Heart left ventricle (tissue), 16 donors: ENCODE data around the gene KLRF1. TPM values are rescaled to one million over a fixed set of nuclear protein-coding genes. Genes with fewer than 3 reads are reported as not detected.

Source experiments
- ATAC-seq, 4 donors: fragments of 200-7000 bp; cut with Tn5 transposase; one replicate each; pipeline ENCODE4 v1.9.1; 2020 to 2022; ENCODE audit warnings: moderate library complexity in 4 of 4, mild to moderate bottlenecking in 3 of 4, moderate number of reproducible peaks in 1 of 4
- DNase-seq, 5 donors: peaks; one replicate each; pipeline ENCODE4 v3.0.0-alpha.2; 2020
- H3K27ac ChIP-seq, 12 donors: fragments of 200-600 bp; sonication (generic) in 4 of 12; one replicate each; pipeline versions ENCODE4 v1.5.0 to v1.8.0; 2016 to 2022; ENCODE audit warnings: mild to moderate bottlenecking in 2 of 12
- H3K27me3 ChIP-seq, 9 donors: fragments of 200-600 bp; sonication (generic) in 2 of 9; one replicate each; pipeline versions ENCODE4 v1.5.1 to v1.8.0; 2016 to 2022; ENCODE audit warnings: mild to moderate bottlenecking in 3 of 9
- H3K36me3 ChIP-seq, 9 donors: fragments of 200-600 bp; sonication (generic) in 2 of 9; one replicate each; pipeline versions ENCODE4 v1.5.0 to v1.8.0; 2018 to 2022; ENCODE audit warnings: mild to moderate bottlenecking in 2 of 9
- H3K4me1 ChIP-seq, 12 donors: fragments of 200-600 bp; sonication (generic) in 4 of 12; one replicate each; pipeline versions ENCODE4 v1.5.0 to v1.8.0; 2016 to 2022; ENCODE audit warnings: mild to moderate bottlenecking in 3 of 12
- H3K4me3 ChIP-seq, 12 donors: fragments of 200-600 bp; sonication (generic) in 4 of 12; one replicate each; pipeline versions ENCODE4 v1.5.0 to v1.8.0; 2017 to 2022; ENCODE audit warnings: mild to moderate bottlenecking in 9 of 12, moderate library complexity in 4 of 12
- H3K9me3 ChIP-seq, 12 donors: fragments of 200-600 bp; sonication (generic) in 4 of 12; one replicate each; pipeline versions ENCODE4 v1.5.0 to v1.8.0; 2016 to 2022; ENCODE audit warnings: mild to moderate bottlenecking in 1 of 12
- POLR2A ChIP-seq, 2 donors: fragments of 450-650 bp; IDR thresholded peaks; one replicate each; pipeline ENCODE4 v1.6.1; 2017; ENCODE audit warnings: antibody characterized with exemption in 2 of 2, mild to moderate bottlenecking in 2 of 2, moderate library complexity in 2 of 2
- WGBS, 4 donors: extraction: QIAGEN DNeasy Blood & Tissue Kit in 2 of 4; methylation state at CpG; one replicate each; pipeline versions ENCODE4 v1.1.5 to v1.1.7; 2013 to 2018; 5-methylcytosine and 5-hydroxymethylcytosine counted together
- intact Hi-C, 10 donors: fragments of 100-400 bp; cut with DNase I; formaldehyde crosslinking; loops; one replicate each; pipeline versions ENCODE4 v1.11.1 to v1.14.2; 2022
- polyA plus RNA-seq, 2 donors: library from polyadenylated mRNA; stranded (reverse); fragments of 200-250 nt; gene quantifications; one replicate each; pipeline ENCODE4 v1.2.3, GENCODE V29; 2013
- total RNA-seq, 9 donors: library from RNA; depleted of rRNA in 2 of 9; stranded (reverse); fragments of >200 nt in 2 of 9; fragmentation: NEBNext Ultra II Directional in 3 of 9; extraction: Animal tissue kit (Norgen Biotek cat#: 25700) in 3 of 9; gene quantifications; one replicate each; pipeline versions ENCODE4 v1.1.0 to v1.2.4, GENCODE V29; 2016 to 2023
- TF ChIP-seq, protein P1 (sequence below), 12 donors: fragments of 200-600 bp; sonication (generic) in 4 of 12; IDR thresholded peaks; one replicate each; pipeline versions ENCODE4 v1.5.0 to v1.8.0; 2018 to 2022; ENCODE audit warnings: antibody characterized with exemption in 12 of 12, mild to moderate bottlenecking in 5 of 12
- donor health status: ischemic (EF 13 %, LVEDD 7.1; RV severe dilation, severe dysfunction).
- donor health status: healthy with polysubstance abuse.
- donor health status: DM: no; HTN: yes; CAD: no.
- donor health status: DM: no; HTN: no; CAD: no.
- donor health status: ischemic (EF 25% LVEDD 6.9; RV normal size, moderate dysfunction).
- donor health status: ischemic (EF 25% LVEDD 5.7; RV mildly dilated, moderate dysfunction).
- donor health status: healthy.
- donor health status: DM: yes; HTN: yes; CAD: no.
- donor health status: ischemic (EF 35%, LVEDD 5.7; RV mildly dilated, moderate dysfunction).
- donor health status: nonischemic (EF 11% LVEDD 7.7; RV severe dilation, severe dysfunction).
- donor health status: DM: yes; HTN: yes; CAD: no.
- donor health status: PGD.
- donor health status: ischemic (EF 29% LVEDD 5.4; RV normal size, mild dysfunction).
- donor health status: nonischemic (EF 23%, LVEDD 6.1; RV moderate dilation, normal function).

The KLRF1 gene
- total and polyA plus RNA-seq, 11 donors: 0.08 to 1.1 (median 0.56) TPM; not detected in 2

- Histone ChIP-seq H3K4me3 (no peak overlapping the region), H3K27ac (no peak overlapping the region), H3K4me1 (no peaks in the 10 kb centered on the region), H3K9me3 (no peaks in the 10 kb centered on the region), H3K36me3 (no peaks in the 10 kb centered on the region), H3K27me3 (no peaks in the 10 kb centered on the region)
- ATAC-seq (no peak), DNase-seq (no peak)
- intact Hi-C loops: no loop called here
- 94 to 98% (median 95%) methylated on average over 2 of the region's 2 CpGs for WGBS, 4 donors
- TF ChIP-seq, protein P1, sequence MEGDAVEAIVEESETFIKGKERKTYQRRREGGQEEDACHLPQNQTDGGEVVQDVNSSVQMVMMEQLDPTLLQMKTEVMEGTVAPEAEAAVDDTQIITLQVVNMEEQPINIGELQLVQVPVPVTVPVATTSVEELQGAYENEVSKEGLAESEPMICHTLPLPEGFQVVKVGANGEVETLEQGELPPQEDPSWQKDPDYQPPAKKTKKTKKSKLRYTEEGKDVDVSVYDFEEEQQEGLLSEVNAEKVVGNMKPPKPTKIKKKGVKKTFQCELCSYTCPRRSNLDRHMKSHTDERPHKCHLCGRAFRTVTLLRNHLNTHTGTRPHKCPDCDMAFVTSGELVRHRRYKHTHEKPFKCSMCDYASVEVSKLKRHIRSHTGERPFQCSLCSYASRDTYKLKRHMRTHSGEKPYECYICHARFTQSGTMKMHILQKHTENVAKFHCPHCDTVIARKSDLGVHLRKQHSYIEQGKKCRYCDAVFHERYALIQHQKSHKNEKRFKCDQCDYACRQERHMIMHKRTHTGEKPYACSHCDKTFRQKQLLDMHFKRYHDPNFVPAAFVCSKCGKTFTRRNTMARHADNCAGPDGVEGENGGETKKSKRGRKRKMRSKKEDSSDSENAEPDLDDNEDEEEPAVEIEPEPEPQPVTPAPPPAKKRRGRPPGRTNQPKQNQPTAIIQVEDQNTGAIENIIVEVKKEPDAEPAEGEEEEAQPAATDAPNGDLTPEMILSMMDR (IDR thresholded peaks at IDR 0.05): no peak
- no peak for TF ChIP-seq POLR2A (IDR thresholded peaks at IDR 0.05)
Observed at GRCh38 chr12:9784326-9784725, 43.0 kb upstream of the KLRF1 start.

GRCh38 chr12:9784816-9785215 is 42.5 kb upstream of the KLRF1 start:
- intact Hi-C loops: no loop called here
- no peak overlapping the region for H3K27ac ChIP-seq
- 57 to 78% (median 68%) methylated on average over 3 of the region's 3 CpGs for WGBS, 4 donors
- H3K27me3 ChIP-seq: no peaks in the 10 kb centered on the region
- no peak for TF ChIP-seq POLR2A (IDR thresholded peaks at IDR 0.05)
- TF ChIP-seq, protein P1 (IDR thresholded peaks at IDR 0.05): no peak
- H3K36me3 ChIP-seq: no peaks in the 10 kb centered on the region
- DNase-seq (no peak), ATAC-seq (no peak)
- no peaks in the 10 kb centered on the region for H3K4me1 ChIP-seq
- no peak overlapping the region for H3K4me3 ChIP-seq
- H3K9me3 ChIP-seq: peaks cover 0 to 3% (median 0%) of the 10 kb centered on the region in 12 donors

DNA sequence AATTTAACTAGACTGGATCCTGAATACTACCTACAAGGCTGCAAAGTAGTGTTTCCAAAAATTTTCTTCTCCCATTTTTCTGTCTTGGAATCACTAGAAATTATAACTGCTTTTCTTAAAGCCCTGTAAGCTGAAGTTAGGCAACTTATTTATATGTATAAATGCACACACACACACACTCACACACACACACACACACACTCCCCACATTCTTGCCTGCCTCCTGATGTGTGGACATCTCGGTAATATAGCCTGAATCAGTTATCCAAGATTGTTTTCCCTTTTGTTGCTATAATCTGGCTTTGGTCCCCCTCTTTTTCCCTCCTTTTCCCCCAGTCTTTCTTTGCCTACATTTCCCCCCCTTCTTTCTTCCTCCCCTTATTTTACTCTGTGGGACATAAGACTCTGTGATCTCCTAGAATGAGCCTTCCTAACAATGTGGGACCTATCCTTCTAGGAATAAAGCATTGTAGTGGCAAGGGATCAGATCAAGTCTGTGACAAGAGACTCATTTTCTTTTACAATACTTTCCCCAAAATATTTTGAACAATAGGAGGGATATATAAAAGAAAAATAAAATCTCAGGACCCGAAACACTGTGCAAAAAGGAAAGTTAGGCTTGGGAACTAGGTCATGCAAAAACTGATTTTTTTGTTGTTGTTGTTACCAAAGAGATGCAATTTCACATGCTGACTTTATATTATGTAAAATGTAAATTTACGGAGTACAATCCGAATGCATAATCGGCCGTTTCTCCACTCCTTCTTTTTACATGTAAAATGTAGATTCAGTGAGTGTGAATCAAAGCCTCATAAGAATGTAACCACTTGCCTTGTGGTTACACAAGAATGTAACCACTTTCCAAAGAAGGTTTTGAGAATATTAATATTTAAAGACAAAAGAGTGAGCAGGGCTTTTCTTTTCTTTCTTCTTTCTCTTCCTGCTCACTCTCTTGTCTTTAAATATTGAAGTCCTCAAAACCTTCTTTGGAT is 40.3 kb upstream of the KLRF1 start:
- 77 to 84% (median 81%) methylated on average over 6 of the region's 6 CpGs for WGBS, 4 donors
- DNase-seq (no peak), ATAC-seq (no peak)
- peaks cover 0 to 9% (median 0%) of the 10 kb centered on the region in 12 donors for H3K9me3 ChIP-seq
- no peak overlapping the region for H3K27ac ChIP-seq
- H3K27me3 ChIP-seq: no peaks in the 10 kb centered on the region
- H3K4me3 ChIP-seq: no peak overlapping the region
- no peaks in the 10 kb centered on the region for H3K36me3 ChIP-seq
- TF ChIP-seq POLR2A (IDR thresholded peaks at IDR 0.05): no peak
- TF ChIP-seq, protein P1 (IDR thresholded peaks at IDR 0.05): no peak
- no peaks in the 10 kb centered on the region for H3K4me1 ChIP-seq
- intact Hi-C loops: no loop called here

GRCh38 chr12:9792185-9792900 is 34.9 kb upstream of the KLRF1 start:
- Histone ChIP-seq H3K27ac (no peak overlapping the region), H3K27me3 (no peaks in the 10 kb centered on the region), H3K4me1 (peaks cover 0 to 27% (median 0%) of the 10 kb centered on the region in 12 donors), H3K9me3 (peaks cover 0 to 9% (median 0%) of the 10 kb centered on the region in 12 donors), H3K4me3 (no peak overlapping the region), H3K36me3 (no peaks in the 10 kb centered on the region)
- WGBS, 4 donors: 18 to 39% (median 29%) methylated on average over 2 of the region's 2 CpGs
- ATAC-seq (no peak), DNase-seq (no peak)
- TF ChIP-seq POLR2A (IDR thresholded peaks at IDR 0.05): no peak
- TF ChIP-seq, protein P1 (IDR thresholded peaks at IDR 0.05): no peak
- intact Hi-C loops: no loop called here
